GM18873 (cell line): ENCODE data around the gene LATS1.
"Not testable (repeated sequence)": the region's sequence is repeated elsewhere in the genome, so short reads cannot be mapped to it uniquely, and the experiment has no call there.

Source experiments
- ATAC-seq: cut with Tn5 transposase; IDR thresholded peaks from one replicate; pipeline ENCODE4 v1.9.1; 2021; ENCODE audit warnings: mild to moderate bottlenecking, moderate library complexity, moderate number of reproducible peaks; ENCODE audit not compliant: unreplicated experiment, low FRiP score

Gene LATS1

GRCh38 chr6:149717588-149718458 is at the start of gene LATS1:
Gene LATS1 (minus strand): TSS chr6:149718101. CDS start chr6:149702126, 15,975 bp downstream.
- peak; percentile 74 for ATAC-seq

- no peak for ATAC-seq
Measured at GRCh38 chr6:149766156-149766769, 48.4 kb upstream of the LATS1 start.

GRCh38 chr6:149763866-149764265 is 46.0 kb upstream of the LATS1 start:
- no peak for ATAC-seq

- peak; percentile 95 for ATAC-seq
Measured at GRCh38 chr6:149761438-149761837, 43.5 kb upstream of the LATS1 start.

- ATAC-seq, result no peak
Measured at GRCh38 chr6:149756261-149756636, 38.3 kb upstream of the LATS1 start.

- no peak for ATAC-seq
Measured at GRCh38 chr6:149755300-149756260, 37.7 kb upstream of the LATS1 start.

GRCh38 chr6:149754548-149754947 is 36.6 kb upstream of the LATS1 start:
- no peak for ATAC-seq

- not testable (repeated sequence) for ATAC-seq
Measured at GRCh38 chr6:149753374-149753637, 35.4 kb upstream of the LATS1 start.

GRCh38 chr6:149752600-149753373 is 34.9 kb upstream of the LATS1 start:
- no peak for ATAC-seq

GRCh38 chr6:149751920-149752319 is 34.0 kb upstream of the LATS1 start:
- not testable (repeated sequence) for ATAC-seq

GRCh38 chr6:149751239-149751638 is 33.3 kb upstream of the LATS1 start:
- no peak for ATAC-seq

GRCh38 chr6:149750136-149750609 is 32.3 kb upstream of the LATS1 start:
- ATAC-seq, result peak; percentile 21

GRCh38 chr6:149749594-149750135 is 31.8 kb upstream of the LATS1 start, which contains the start of gene PCMT1:
Gene PCMT1 (plus strand): TSS chr6:149749741. CDS start chr6:149749902, 161 bp downstream.
- peak; percentile 73 for ATAC-seq

GRCh38 chr6:149749082-149749593 is 31.2 kb upstream of the LATS1 start:
- not testable (repeated sequence) for ATAC-seq

GRCh38 chr6:149746147-149746946 is 28.4 kb upstream of the LATS1 start, which contains the start of gene NUP43:
Gene NUP43 (minus strand): TSS chr6:149746529. CDS start chr6:149746495, 34 bp downstream.
- ATAC-seq, result peak; percentile 63

- ATAC-seq, result not testable (repeated sequence)
Measured at GRCh38 chr6:149745252-149745651, 27.4 kb upstream of the LATS1 start.

- no peak for ATAC-seq
Measured at GRCh38 chr6:149734915-149735314, 17.0 kb upstream of the LATS1 start.

GRCh38 chr6:149733089-149733720 is 15.3 kb upstream of the LATS1 start:
- ATAC-seq, result no peak
